DOHH2 (cell line): ENCODE data around the gene LRP2.

ENCODE experiments used
- H3F3A ChIP-seq: fragments of 200-600 bp; sonication (generic), shearing (Covaris generic); 2 replicates; pipeline ENCODE4 v1.6.0; 2016; ENCODE audit warnings: antibody characterized with exemption, mild to moderate bottlenecking; ENCODE audit not compliant: control insufficient read depth, insufficient read depth
- H3K27ac ChIP-seq: fragments of 200-600 bp; sonication (generic); 2 replicates; pipeline ENCODE4 v1.5.1; 2014; ENCODE audit warnings: low read depth, mild to moderate bottlenecking, low read length, moderate library complexity
- H3K27me3 ChIP-seq: fragments of 200-600 bp; sonication (generic); 2 replicates; pipeline ENCODE4 v1.6.1; 2014; ENCODE audit warnings: mild to moderate bottlenecking, low read length, mixed read lengths; ENCODE audit not compliant: control insufficient read depth
- H3K36me3 ChIP-seq: fragments of 200-600 bp; sonication (generic); 2 replicates; pipeline ENCODE4 v1.6.1; 2014; ENCODE audit warnings: mild to moderate bottlenecking, low read length, moderate library complexity, mixed read lengths; ENCODE audit not compliant: control insufficient read depth
- H3K4me1 ChIP-seq: fragments of 200-600 bp; sonication (generic); 2 replicates; pipeline ENCODE4 v1.6.1; 2014; ENCODE audit warnings: mild to moderate bottlenecking, low read length, mixed read lengths; ENCODE audit not compliant: control insufficient read depth
- H3K4me2 ChIP-seq: fragments of 200-600 bp; sonication (generic); 2 replicates; pipeline ENCODE4 v1.6.0; 2014; ENCODE audit warnings: mild to moderate bottlenecking, low read length, moderate library complexity
- H3K4me3 ChIP-seq: fragments of 200-600 bp; sonication (generic); 2 replicates; pipeline ENCODE4 v1.5.1; 2014; ENCODE audit warnings: mild to moderate bottlenecking, low read length, mixed read lengths
- H3K79me2 ChIP-seq: fragments of 200-600 bp; sonication (generic); 2 replicates; pipeline ENCODE4 v1.6.1; 2014; ENCODE audit warnings: mild to moderate bottlenecking, low read length, mixed read lengths; ENCODE audit not compliant: control insufficient read depth
- H3K9me2 ChIP-seq: fragments of 200-600 bp; sonication (generic); replicated peaks from 2 replicates; pipeline ENCODE4 v1.6.1; 2014; ENCODE audit warnings: mild to moderate bottlenecking, low read length, mixed read lengths; ENCODE audit not compliant: control insufficient read depth
- H3K9me3 ChIP-seq: fragments of 200-600 bp; sonication (generic); 2 replicates; pipeline ENCODE4 v1.6.1; 2014; ENCODE audit warnings: antibody characterized with exemption, low read length, mixed read lengths; ENCODE audit not compliant: control insufficient read depth, insufficient read depth
- H4K20me1 ChIP-seq: fragments of 200-600 bp; sonication (generic); 2 replicates; pipeline ENCODE4 v1.6.0; 2014; ENCODE audit warnings: low read depth, mild to moderate bottlenecking, antibody characterized with exemption, low read length, moderate library complexity; ENCODE audit not compliant: control insufficient read depth, insufficient read depth
- EZH2phosphoT487 ChIP-seq: fragments of 200-600 bp; sonication (generic); IDR thresholded peaks from 2 replicates; pipeline ENCODE4 v1.6.1; 2017; ENCODE audit warnings: borderline replicate concordance, mild to moderate bottlenecking, antibody characterized with exemption, low read length, moderate library complexity, mixed read lengths
- TF ChIP-seq, protein P1 (sequence below): fragments of 200-600 bp; sonication (generic); IDR thresholded peaks from one replicate; pipeline ENCODE4 v1.5.1; 2014; ENCODE audit warnings: antibody characterized with exemption, mild to moderate bottlenecking, low read depth, low read length; ENCODE audit not compliant: poor library complexity, severe bottlenecking

Gene LRP2

DNA sequence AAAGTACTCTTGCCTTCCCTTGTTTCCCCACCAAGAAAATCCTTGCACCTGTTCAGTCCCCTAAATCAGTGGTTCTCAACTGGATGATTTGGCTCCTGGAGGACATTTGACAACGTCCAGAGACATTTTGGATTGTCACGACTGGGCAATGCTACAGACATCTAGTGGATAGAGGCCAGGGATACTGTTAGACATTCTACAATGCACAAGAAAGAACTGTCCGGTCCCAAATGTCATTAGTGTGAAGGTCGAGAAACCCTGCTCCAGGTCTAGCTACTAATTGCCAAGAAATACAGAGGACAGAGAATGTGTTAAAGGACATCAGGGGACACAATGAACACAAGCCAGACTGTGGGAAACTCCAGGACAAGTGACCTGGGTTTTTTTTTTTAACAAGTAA, 60.0 kb downstream of the LRP2 start:
- Histone ChIP-seq H3K4me3 (no peak overlapping the region), H3F3A (no peaks in the 10 kb centered on the region), H3K27ac (no peak overlapping the region), H3K36me3 (no peaks in the 10 kb centered on the region), H3K79me2 (no peaks in the 10 kb centered on the region), H3K4me1 (no peaks in the 10 kb centered on the region), H3K9me2 (no peaks in the 10 kb centered on the region), H4K20me1 (no peaks in the 10 kb centered on the region), H3K9me3 (no peaks in the 10 kb centered on the region), H3K27me3 (no peaks in the 10 kb centered on the region), H3K4me2 (no peak overlapping the region)
- no peak for TF ChIP-seq EZH2phosphoT487
- TF ChIP-seq, protein P1, sequence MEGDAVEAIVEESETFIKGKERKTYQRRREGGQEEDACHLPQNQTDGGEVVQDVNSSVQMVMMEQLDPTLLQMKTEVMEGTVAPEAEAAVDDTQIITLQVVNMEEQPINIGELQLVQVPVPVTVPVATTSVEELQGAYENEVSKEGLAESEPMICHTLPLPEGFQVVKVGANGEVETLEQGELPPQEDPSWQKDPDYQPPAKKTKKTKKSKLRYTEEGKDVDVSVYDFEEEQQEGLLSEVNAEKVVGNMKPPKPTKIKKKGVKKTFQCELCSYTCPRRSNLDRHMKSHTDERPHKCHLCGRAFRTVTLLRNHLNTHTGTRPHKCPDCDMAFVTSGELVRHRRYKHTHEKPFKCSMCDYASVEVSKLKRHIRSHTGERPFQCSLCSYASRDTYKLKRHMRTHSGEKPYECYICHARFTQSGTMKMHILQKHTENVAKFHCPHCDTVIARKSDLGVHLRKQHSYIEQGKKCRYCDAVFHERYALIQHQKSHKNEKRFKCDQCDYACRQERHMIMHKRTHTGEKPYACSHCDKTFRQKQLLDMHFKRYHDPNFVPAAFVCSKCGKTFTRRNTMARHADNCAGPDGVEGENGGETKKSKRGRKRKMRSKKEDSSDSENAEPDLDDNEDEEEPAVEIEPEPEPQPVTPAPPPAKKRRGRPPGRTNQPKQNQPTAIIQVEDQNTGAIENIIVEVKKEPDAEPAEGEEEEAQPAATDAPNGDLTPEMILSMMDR, result no peak

DNA sequence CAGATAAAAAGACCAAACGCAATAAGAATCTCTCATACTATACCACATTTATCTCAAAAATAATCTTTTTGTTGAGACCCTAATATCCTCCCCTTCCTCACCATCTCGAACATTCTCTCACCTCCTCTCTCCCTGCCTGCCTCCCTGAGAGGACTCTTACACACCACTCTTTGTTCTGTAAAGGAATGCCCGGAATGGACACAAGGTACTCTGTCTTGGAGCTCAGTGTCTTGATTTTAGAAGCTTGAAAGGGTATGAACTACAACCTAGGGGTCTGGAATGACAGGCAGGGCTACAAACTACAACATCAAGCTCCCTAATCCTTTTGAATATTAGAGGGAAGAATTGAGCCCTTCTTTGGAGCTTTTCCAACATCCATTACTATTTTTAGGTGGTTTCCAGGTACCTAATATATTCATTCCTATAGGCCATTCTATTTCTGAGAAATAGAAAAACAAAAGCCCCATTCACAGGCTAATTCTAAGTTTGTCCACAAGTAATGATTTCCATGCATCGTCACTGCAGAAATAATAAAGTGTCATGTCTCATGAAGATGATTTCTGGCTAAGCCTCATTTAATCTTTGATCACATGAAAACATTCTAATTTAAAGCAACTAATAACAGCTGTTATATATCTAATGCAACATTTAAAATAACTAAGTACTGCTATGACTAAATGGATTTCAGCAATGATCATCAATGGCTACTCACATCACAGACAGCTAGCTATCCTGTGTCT, 60.6 kb downstream of the LRP2 start:
- H3K36me3 ChIP-seq, result no peaks in the 10 kb centered on the region
- H3K9me3 ChIP-seq, result no peaks in the 10 kb centered on the region
- no peaks in the 10 kb centered on the region for H3K9me2 ChIP-seq
- no peaks in the 10 kb centered on the region for H3K4me1 ChIP-seq
- H3F3A ChIP-seq, result no peaks in the 10 kb centered on the region
- no peak overlapping the region for H3K27ac ChIP-seq
- H3K4me3 ChIP-seq, result no peak overlapping the region
- TF ChIP-seq, protein P1, result no peak
- no peak for TF ChIP-seq EZH2phosphoT487
- H3K79me2 ChIP-seq, result no peaks in the 10 kb centered on the region
- H3K27me3 ChIP-seq, result no peaks in the 10 kb centered on the region
- H4K20me1 ChIP-seq, result no peaks in the 10 kb centered on the region
- H3K4me2 ChIP-seq, result no peak overlapping the region

DNA sequence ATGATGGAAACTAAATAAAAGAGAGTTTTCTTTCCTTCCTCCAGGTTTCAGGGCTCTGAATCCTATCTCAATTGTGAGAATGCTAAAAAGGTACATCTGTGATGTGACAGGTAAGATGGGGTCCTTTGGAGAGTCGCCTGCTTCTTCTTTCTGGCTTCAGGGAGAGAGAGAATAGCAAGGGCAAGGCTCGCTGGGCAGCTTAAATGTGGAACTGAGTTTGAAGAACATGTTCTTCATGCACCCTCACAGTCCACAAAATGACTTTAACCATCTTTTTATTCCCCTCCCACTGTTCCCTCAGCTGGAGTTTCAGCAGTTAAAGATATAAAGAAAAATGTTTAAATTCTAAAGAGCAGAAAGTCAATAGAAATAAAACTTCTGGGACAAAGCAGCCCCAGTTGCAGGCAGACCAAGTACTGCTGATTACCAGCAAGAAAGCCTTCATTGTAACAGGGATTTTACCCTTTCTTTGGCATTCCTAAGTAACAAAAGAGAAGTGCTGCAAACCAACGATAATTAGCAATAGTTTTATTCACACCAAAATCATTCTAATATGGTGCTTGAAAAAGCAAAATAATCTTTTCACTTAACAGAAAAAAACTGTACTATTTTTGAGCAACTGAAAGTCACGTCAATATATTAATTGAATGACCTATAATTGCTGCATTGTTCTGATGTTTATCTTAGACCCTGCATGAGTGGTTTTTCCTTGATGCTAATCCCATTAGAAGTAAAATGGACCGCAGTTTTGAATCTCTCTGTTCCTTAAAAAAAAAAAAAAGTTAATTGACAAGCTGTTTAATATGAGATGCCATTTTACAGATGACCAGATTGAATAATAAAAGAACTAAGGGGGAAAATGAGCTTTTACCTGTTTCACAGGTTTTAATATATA, 61.5 kb downstream of the LRP2 start:
- Histone ChIP-seq H3K4me1 (no peaks in the 10 kb centered on the region), H3K4me3 (no peak overlapping the region), H3K9me3 (no peaks in the 10 kb centered on the region), H4K20me1 (no peaks in the 10 kb centered on the region), H3F3A (no peaks in the 10 kb centered on the region), H3K27ac (no peak overlapping the region), H3K36me3 (no peaks in the 10 kb centered on the region), H3K4me2 (no peak overlapping the region), H3K9me2 (no peaks in the 10 kb centered on the region), H3K27me3 (no peaks in the 10 kb centered on the region), H3K79me2 (no peaks in the 10 kb centered on the region)
- no peak for TF ChIP-seq EZH2phosphoT487
- TF ChIP-seq, protein P1, result no peak
